Ishikawa (cell line): ENCODE results near the gene MACC1.

Experiments
- CEBPB ChIP-seq: IDR thresholded peaks from 2 replicates; pipeline ENCODE4 v1.6.1; 2012
- CREB1 ChIP-seq: IDR thresholded peaks from 2 replicates; pipeline ENCODE4 v1.6.1; 2012; ENCODE audit warnings: low read depth
- EP300 ChIP-seq: IDR thresholded peaks from 2 replicates; pipeline ENCODE4 v1.6.1; 2012; ENCODE audit warnings: borderline replicate concordance
- NFIC ChIP-seq: IDR thresholded peaks from 2 replicates; pipeline ENCODE4 v1.6.1; 2012
- TAF1 ChIP-seq: IDR thresholded peaks from 2 replicates; pipeline ENCODE4 v1.6.1; 2012; ENCODE audit warnings: low read depth, mild to moderate bottlenecking
- ZBTB7A ChIP-seq: IDR thresholded peaks from 2 replicates; pipeline ENCODE4 v1.6.1; 2012; ENCODE audit warnings: low read depth

DNA sequence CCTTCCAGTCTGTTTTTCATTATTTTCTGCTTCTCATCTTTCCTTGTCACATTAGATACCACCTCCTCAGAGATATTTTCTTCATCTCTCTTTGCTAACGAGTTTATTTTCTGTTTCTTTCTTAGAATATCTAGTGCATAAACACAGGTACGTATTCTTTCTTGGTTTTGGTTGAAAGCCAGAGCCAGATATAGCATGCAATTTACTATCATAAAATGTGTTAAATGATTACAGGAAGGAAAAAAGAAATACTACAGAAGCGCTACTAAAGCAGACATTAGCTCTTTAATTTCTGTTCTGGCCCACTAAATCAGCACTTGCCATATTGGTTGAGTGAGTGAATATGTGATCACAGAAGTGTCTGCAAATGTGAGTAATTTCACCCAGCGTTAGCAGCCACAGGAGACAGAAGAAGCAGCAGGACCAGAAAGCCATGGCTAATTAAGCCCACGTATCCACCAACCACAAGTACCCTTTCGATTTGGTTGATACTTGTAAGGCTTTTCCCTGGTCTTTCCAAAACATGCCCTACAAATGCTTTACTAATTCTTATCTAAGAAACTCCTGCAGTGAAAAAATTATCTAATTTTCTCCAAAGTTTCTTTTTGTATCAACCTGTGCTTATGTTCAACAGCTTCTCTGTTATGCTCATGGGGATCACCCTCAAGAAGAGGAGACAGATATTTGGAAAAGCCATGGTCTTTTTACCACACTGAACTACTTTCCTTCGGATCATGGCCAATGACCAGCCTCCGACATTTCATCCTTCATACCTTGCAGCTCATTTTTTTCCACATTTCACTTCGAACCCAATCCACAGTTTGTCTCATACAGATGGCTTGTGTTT is 23.1 kb upstream of the MACC1 start:
- no peak for TF ChIP-seq ZBTB7A
- TF ChIP-seq CEBPB: no peak
- TF ChIP-seq NFIC: no peak
- TF ChIP-seq EP300: no peak
- no peak for TF ChIP-seq TAF1
- TF ChIP-seq CREB1: no peak
